HG02642 (cell line): Measurements from ENCODE around the gene CFAP68.
"Not testable (repeated sequence)": the region's sequence is repeated elsewhere in the genome, so short reads cannot be mapped to it uniquely, and the experiment has no call there.

Experiments
- ATAC-seq: cut with Tn5 transposase; IDR thresholded peaks from one replicate; pipeline ENCODE4 v1.9.1; 2021; ENCODE audit warnings: mild to moderate bottlenecking; ENCODE audit not compliant: unreplicated experiment, poor library complexity

CFAP68 gene

GRCh38 chr11:111870113-111870512, 9.2 kb upstream of the CFAP68 start:
- no peak for ATAC-seq

GRCh38 chr11:111870522-111870885, 8.8 kb upstream of the CFAP68 start:
- ATAC-seq, result peak; percentile 5

GRCh38 chr11:111870886-111871692, 8.3 kb upstream of the CFAP68 start, which contains the start of gene ALG9:
Gene ALG9 (minus strand): TSS chr11:111871581. CDS start chr11:111871482, 99 bp downstream.
- ATAC-seq, result peak; percentile 94

GRCh38 chr11:111871693-111872161, 7.6 kb upstream of the CFAP68 start:
- no peak for ATAC-seq

GRCh38 chr11:111878385-111878848, 924 bp upstream of the CFAP68 start:
- ATAC-seq, result no peak

- ATAC-seq, result no peak
Measured at GRCh38 chr11:111879637-111879960, 258 bp downstream of the CFAP68 start.

- ATAC-seq, result no peak
Measured at GRCh38 chr11:111882202-111882601, 2.9 kb downstream of the CFAP68 start.

GRCh38 chr11:111885053-111885452, 5.7 kb downstream of the CFAP68 start:
- ATAC-seq, result not testable (repeated sequence)

GRCh38 chr11:111886032-111886431, 6.7 kb downstream of the CFAP68 start:
- no peak for ATAC-seq

- no peak for ATAC-seq
Measured at GRCh38 chr11:111886844-111887243, 7.5 kb downstream of the CFAP68 start.

GRCh38 chr11:111905411-111905810, 26.1 kb downstream of the CFAP68 start:
- ATAC-seq, result no peak

GRCh38 chr11:111906680-111907079, 27.3 kb downstream of the CFAP68 start:
- ATAC-seq, result no peak

- ATAC-seq, result no peak
Measured at GRCh38 chr11:111908639-111909305, 29.4 kb downstream of the CFAP68 start.

GRCh38 chr11:111909378-111909777, 30.0 kb downstream of the CFAP68 start:
- no peak for ATAC-seq

GRCh38 chr11:111910676-111911562, 31.6 kb downstream of the CFAP68 start:
- ATAC-seq, result no peak

- ATAC-seq, result no peak
Measured at GRCh38 chr11:111911563-111912401, 32.4 kb downstream of the CFAP68 start, which contains the start of gene CRYAB. Gene CRYAB (minus strand): TSS chr11:111911770. CDS start chr11:111911724, 46 bp downstream.

- ATAC-seq, result no peak
Measured at GRCh38 chr11:111912535-111912934, 33.2 kb downstream of the CFAP68 start, which contains the start of gene HSPB2. Gene HSPB2 (plus strand): TSS chr11:111912734. CDS start chr11:111912830, 96 bp downstream.

- ATAC-seq, result no peak
Measured at GRCh38 chr11:111913031-111913861, 33.9 kb downstream of the CFAP68 start.

- ATAC-seq, result no peak
Measured at GRCh38 chr11:111913997-111914396, 34.7 kb downstream of the CFAP68 start.
